Ascending aorta (tissue), 2 donors: Measurements from ENCODE around the gene WTAP. TPM values are rescaled to one million over a fixed set of nuclear protein-coding genes. Genes with fewer than 3 reads are reported as not detected.
A peak's percentile ranks its signal among the peaks of the same experiment; 100 is the strongest.

Experiments
- DNase-seq, 2 donors: peaks; one replicate each; pipeline ENCODE4 v3.0.0-alpha.2; 2019; ENCODE audit warnings: low spot score in 2 of 2
- H3K27ac ChIP-seq, 2 donors: fragments of 200-600 bp; sonication (generic); one replicate each; pipeline ENCODE4 v1.5.1; 2016 to 2017; ENCODE audit warnings: mild to moderate bottlenecking in 1 of 2
- H3K27me3 ChIP-seq: fragments of 200-600 bp; sonication (generic); one replicate; pipeline ENCODE4 v1.5.1; 2017
- H3K36me3 ChIP-seq, 2 donors: fragments of 200-600 bp; sonication (generic); one replicate each; pipeline ENCODE4 v1.5.1; 2016
- H3K4me1 ChIP-seq, 2 donors: fragments of 200-600 bp; sonication (generic); one replicate each; pipeline ENCODE4 v1.5.1; 2016 to 2017; ENCODE audit warnings: mild to moderate bottlenecking in 1 of 2
- H3K4me3 ChIP-seq, 2 donors: fragments of 200-600 bp; sonication (generic); one replicate each; pipeline ENCODE4 v1.5.1; 2016 to 2017; ENCODE audit warnings: mild to moderate bottlenecking in 1 of 2
- H3K9me3 ChIP-seq, 2 donors: fragments of 200-600 bp; sonication (generic); one replicate each; pipeline ENCODE4 v1.5.1; 2016
- CTCF ChIP-seq, 3 experiments: fragments of 200-600 bp in 2 of 3; fragments of 450-650 bp in 1 of 3; sonication (generic) in 2 of 3; IDR thresholded peaks; one replicate each; pipeline ENCODE4 v1.5.1; 2016 to 2019; ENCODE audit warnings: antibody characterized with exemption in 3 of 3, mild to moderate bottlenecking in 1 of 3, moderate library complexity in 1 of 3
- intact Hi-C: fragments of 100-400 bp; cut with DNase I; formaldehyde crosslinking; loops from one replicate; pipeline ENCODE4 v1.15.1; 2023
- total RNA-seq: library from RNA; depleted of rRNA; stranded (reverse); fragments of >200 nt; gene quantifications from one replicate; pipeline ENCODE4 v1.1.0, GENCODE V29; 2016

Gene WTAP
- total RNA-seq, 1 donor from 2014 or later, result 44.6 TPM

- Histone ChIP-seq H3K4me1 (peaks cover 6 to 15% of the 10 kb centered on the region in 2 donors), H3K36me3 (no peaks in the 10 kb centered on the region), H3K4me3 (no peak overlapping the region), H3K27ac (peak overlapping the region in 1 of 2 donors; percentile 85), H3K9me3 (no peaks in the 10 kb centered on the region), H3K27me3 (no peaks in the 10 kb centered on the region)
- intact Hi-C loops, result no loop called here
- no peak for DNase-seq
- TF ChIP-seq CTCF (IDR thresholded peaks at IDR 0.05), result no peak
These were observed 12.1 kb upstream of the WTAP start for GRCh38 chr6:159715166-159715565.

- Histone ChIP-seq H3K27ac (peak overlapping the region in 1 of 2 donors; percentile 85), H3K4me1 (peaks cover 6 to 15% of the 10 kb centered on the region in 2 donors), H3K27me3 (no peaks in the 10 kb centered on the region), H3K4me3 (no peak overlapping the region), H3K9me3 (no peaks in the 10 kb centered on the region), H3K36me3 (no peaks in the 10 kb centered on the region)
- intact Hi-C loops, result loop anchor here (1.0 kb wide), 2 partner anchors 11 to 14 kb away; no protein-coding TSS in a partner anchor
- no peak for DNase-seq
- TF ChIP-seq CTCF (IDR thresholded peaks at IDR 0.05), result no peak
These were observed 11.7 kb upstream of the WTAP start for GRCh38 chr6:159715605-159716004.

GRCh38 chr6:159716247-159717096 lies 10.8 kb upstream of the WTAP start:
- Histone ChIP-seq H3K9me3 (no peaks in the 10 kb centered on the region), H3K36me3 (no peaks in the 10 kb centered on the region), H3K27me3 (no peaks in the 10 kb centered on the region), H3K4me1 (peaks cover 6 to 15% of the 10 kb centered on the region in 2 donors), H3K4me3 (peak overlapping the region; percentile 11 to 18), H3K27ac (peak overlapping the region; percentile 66 to 85)
- intact Hi-C loops, result loop anchor here (1.0 kb wide), 3 partner anchors 10 to 23 kb away; partner anchors contain the start of gene SOD2
- TF ChIP-seq CTCF (IDR thresholded peaks at IDR 0.05), result no peak
- peak in 1 of 2 donors; percentile 87 for DNase-seq

- Histone ChIP-seq H3K9me3 (no peaks in the 10 kb centered on the region), H3K36me3 (no peaks in the 10 kb centered on the region), H3K27me3 (no peaks in the 10 kb centered on the region), H3K4me3 (no peak overlapping the region), H3K4me1 (peaks cover 6 to 15% of the 10 kb centered on the region in 2 donors), H3K27ac (no peak overlapping the region)
- intact Hi-C loops, result no loop called here
- no peak for TF ChIP-seq CTCF (IDR thresholded peaks at IDR 0.05)
- no peak for DNase-seq
These were observed 8.7 kb upstream of the WTAP start for GRCh38 chr6:159718634-159719033.

GRCh38 chr6:159719287-159719686 lies 8.0 kb upstream of the WTAP start:
- H3K4me3 ChIP-seq, result no peak overlapping the region
- no peak overlapping the region for H3K27ac ChIP-seq

More at GRCh38 chr6:159719287-159719686, 8.0 kb upstream of the WTAP start:
- peaks cover 6 to 15% of the 10 kb centered on the region in 2 donors for H3K4me1 ChIP-seq
- no peaks in the 10 kb centered on the region for H3K9me3 ChIP-seq
- no peaks in the 10 kb centered on the region for H3K27me3 ChIP-seq
- TF ChIP-seq CTCF (IDR thresholded peaks at IDR 0.05), result no peak
- no peak for DNase-seq
- H3K36me3 ChIP-seq, result no peaks in the 10 kb centered on the region
- intact Hi-C loops, result no loop called here
